ENCODE results near the gene ASTN2. TPM values are rescaled to one million over a fixed set of nuclear protein-coding genes. Genes with fewer than 3 reads are reported as not detected.

Gene ASTN2
- total RNA-seq, 4 donors from 2014 or later = 0.97 to 4.7 (median 3.0) TPM

- intact Hi-C loops (cut with DNase I; ENCODE audit: low total_unique reads) = no loop called here
- DNase-seq (ENCODE audit: low spot score in 2 of 2) = no peak
- TF ChIP-seq POLR2A (IDR thresholded peaks at IDR 0.05) (no peak), CTCF (IDR thresholded peaks at IDR 0.05) (no peak)
- no peak overlapping the region for H3K4me3 ChIP-seq (ENCODE audit: low read depth, poor library complexity, severe bottlenecking)
- WGBS, 2 donors = 84 to 88% methylated on average over 1 of the region's 1 CpG
Observed at GRCh38 chr9:117043159-117043558, 371.7 kb downstream of the ASTN2 start.

GRCh38 chr9:117035546-117035945 is 379.3 kb downstream of the ASTN2 start:
- H3K4me3 ChIP-seq (ENCODE audit: low read depth, poor library complexity, severe bottlenecking) = no peak overlapping the region
- DNase-seq (ENCODE audit: low spot score in 2 of 2) = no peak
- intact Hi-C loops (cut with DNase I; ENCODE audit: low total_unique reads) = no loop called here
- 41 to 56% methylated on average over 1 of the region's 1 CpG for WGBS, 2 donors
- no peak for TF ChIP-seq POLR2A (IDR thresholded peaks at IDR 0.05)
- no peak for TF ChIP-seq CTCF (IDR thresholded peaks at IDR 0.05)

GRCh38 chr9:117034866-117035265 is 380.0 kb downstream of the ASTN2 start:
- H3K4me3 ChIP-seq (ENCODE audit: low read depth, poor library complexity, severe bottlenecking) = no peak overlapping the region
- TF ChIP-seq CTCF (IDR thresholded peaks at IDR 0.05) = no peak
- TF ChIP-seq POLR2A (IDR thresholded peaks at IDR 0.05) = no peak
- 32 to 35% methylated on average over 2 of the region's 2 CpGs for WGBS, 2 donors
- intact Hi-C loops (cut with DNase I; ENCODE audit: low total_unique reads) = no loop called here
- no peak for DNase-seq (ENCODE audit: low spot score in 2 of 2)

GRCh38 chr9:117030254-117030768 is 384.5 kb downstream of the ASTN2 start:
- TF ChIP-seq POLR2A (IDR thresholded peaks at IDR 0.05) (no peak), CTCF (IDR thresholded peaks at IDR 0.05) (no peak)
- DNase-seq (ENCODE audit: low spot score in 2 of 2) = no peak
- no peak overlapping the region for H3K4me3 ChIP-seq (ENCODE audit: low read depth, poor library complexity, severe bottlenecking)
- intact Hi-C loops (cut with DNase I; ENCODE audit: low total_unique reads) = no loop called here
- WGBS, 2 donors = 60% methylated on average over 3 of the region's 3 CpGs

- DNase-seq (ENCODE audit: low spot score in 2 of 2) = no peak
- no peak overlapping the region for H3K4me3 ChIP-seq (ENCODE audit: low read depth, poor library complexity, severe bottlenecking)
- WGBS, 2 donors = 54 to 59% methylated on average over 3 of the region's 3 CpGs
- intact Hi-C loops (cut with DNase I; ENCODE audit: low total_unique reads) = no loop called here
- no peak for TF ChIP-seq CTCF (IDR thresholded peaks at IDR 0.05)
- no peak for TF ChIP-seq POLR2A (IDR thresholded peaks at IDR 0.05)
Observed at GRCh38 chr9:117029341-117029740, 385.5 kb downstream of the ASTN2 start.

Measured in lower leg skin (tissue), 4 donors.